Thoracic aorta (tissue), 2 donors: ENCODE measurements around the gene MAG. TPM values are rescaled to one million over a fixed set of nuclear protein-coding genes. Genes with fewer than 3 reads are reported as not detected.

ENCODE experiments used
- ATAC-seq: fragments of 150-250 bp; one replicate; pipeline ENCODE4 v1.8.0; 2017; ENCODE audit warnings: low read depth; ENCODE audit not compliant: insufficient number of reproducible peaks, low FRiP score
- DNase-seq: peaks from one replicate; pipeline ENCODE4 v3.0.0-alpha.2; 2020; ENCODE audit warnings: low spot score
- H3K27ac ChIP-seq, 2 donors: fragments of 200-600 bp; sonication (generic); 1 replicate in 1 of 2; 2 replicates in 1 of 2; pipeline ENCODE4 v1.5.1; 2016; ENCODE audit warnings: mild to moderate bottlenecking in 2 of 2, moderate library complexity in 2 of 2
- H3K27me3 ChIP-seq: fragments of 200-600 bp; sonication (generic); replicated peaks from 2 replicates; pipeline ENCODE4 v1.6.0; 2016; ENCODE audit warnings: mild to moderate bottlenecking; ENCODE audit not compliant: insufficient read depth
- H3K36me3 ChIP-seq: fragments of 200-600 bp; sonication (generic); one replicate; pipeline ENCODE4 v1.5.1; 2016
- H3K4me1 ChIP-seq, 2 donors: fragments of 200-600 bp; sonication (generic); 1 replicate in 1 of 2; 2 replicates in 1 of 2; pipeline versions ENCODE4 v1.5.1 to v1.6.0; 2016; ENCODE audit warnings: low read depth in 2 of 2, mild to moderate bottlenecking in 1 of 2; ENCODE audit not compliant: control insufficient read depth in 1 of 2
- H3K4me3 ChIP-seq: fragments of 200-600 bp; sonication (generic); 2 replicates; pipeline ENCODE4 v1.5.1; 2016; ENCODE audit warnings: mild to moderate bottlenecking
- H3K9me3 ChIP-seq: fragments of 200-600 bp; sonication (generic); 2 replicates; pipeline ENCODE4 v1.5.1; 2016
- CTCF ChIP-seq: fragments of 200-600 bp; sonication (generic); IDR thresholded peaks from one replicate; pipeline ENCODE4 v1.5.1; 2019; ENCODE audit warnings: antibody characterized with exemption
- total RNA-seq, 2 donors: library from RNA; depleted of rRNA; stranded (reverse); fragments of >200 nt; gene quantifications; one replicate each; pipeline versions ENCODE4 v1.1.0 to v1.2.3, GENCODE V29; 2016

The MAG gene
- total RNA-seq, 2 donors from 2014 or later, result 2.8 TPM; not detected in 1

- H3K4me1 ChIP-seq, result no peaks in the 10 kb centered on the region
- DNase-seq (no peak), ATAC-seq (no peak)
- H3K36me3 ChIP-seq, result no peaks in the 10 kb centered on the region
- no peaks in the 10 kb centered on the region for H3K27me3 ChIP-seq
- no peaks in the 10 kb centered on the region for H3K9me3 ChIP-seq
- no peak for TF ChIP-seq CTCF
- no peak overlapping the region for H3K4me3 ChIP-seq
- no peak overlapping the region for H3K27ac ChIP-seq
Measured at GRCh38 chr19:35299523-35300338, 7.8 kb downstream of the MAG start.

GRCh38 chr19:35300339-35300649 is 8.3 kb downstream of the MAG start:
- H3K27me3 ChIP-seq, result no peaks in the 10 kb centered on the region
- H3K36me3 ChIP-seq, result no peaks in the 10 kb centered on the region
- H3K4me1 ChIP-seq, result no peaks in the 10 kb centered on the region
- no peak overlapping the region for H3K27ac ChIP-seq
- TF ChIP-seq CTCF, result no peak
- H3K4me3 ChIP-seq, result no peak overlapping the region
- no peaks in the 10 kb centered on the region for H3K9me3 ChIP-seq
- ATAC-seq (no peak), DNase-seq (no peak)

GRCh38 chr19:35301961-35302360 is 10.0 kb downstream of the MAG start:
- Histone ChIP-seq H3K36me3 (no peaks in the 10 kb centered on the region), H3K27me3 (no peaks in the 10 kb centered on the region), H3K4me3 (no peak overlapping the region), H3K4me1 (no peaks in the 10 kb centered on the region), H3K27ac (no peak overlapping the region), H3K9me3 (no peaks in the 10 kb centered on the region)
- ATAC-seq (no peak), DNase-seq (no peak)
- TF ChIP-seq CTCF, result no peak

- Histone ChIP-seq H3K4me3 (no peak overlapping the region), H3K27ac (no peak overlapping the region), H3K36me3 (no peaks in the 10 kb centered on the region), H3K4me1 (no peaks in the 10 kb centered on the region), H3K27me3 (no peaks in the 10 kb centered on the region), H3K9me3 (no peaks in the 10 kb centered on the region)
- TF ChIP-seq CTCF, result no peak
- DNase-seq (no peak), ATAC-seq (no peak)
Measured at GRCh38 chr19:35302446-35302845, 10.5 kb downstream of the MAG start.

- no peak for TF ChIP-seq CTCF
- DNase-seq (no peak), ATAC-seq (no peak)
- Histone ChIP-seq H3K9me3 (no peaks in the 10 kb centered on the region), H3K4me1 (no peaks in the 10 kb centered on the region), H3K27ac (no peak overlapping the region), H3K27me3 (no peaks in the 10 kb centered on the region), H3K4me3 (no peak overlapping the region), H3K36me3 (no peaks in the 10 kb centered on the region)
Measured at GRCh38 chr19:35303357-35303915, 11.5 kb downstream of the MAG start.
